ENCODE measurements around the gene JAKMIP2. TPM values are rescaled to one million over a fixed set of nuclear protein-coding genes. Genes with fewer than 3 reads are reported as not detected.

Gene JAKMIP2
- total RNA-seq, 1 experiment from 2014 or later = 10.9 TPM

- H3K9me3 Mint-ChIP-seq = peaks cover 3% of the 10 kb centered on the region
- no peak for DNase-seq (ENCODE audit: low spot score)
- H3K27ac Mint-ChIP-seq = no peak overlapping the region
- no peaks in the 10 kb centered on the region for H3K36me3 Mint-ChIP-seq
- H3K4me1 Mint-ChIP-seq = peaks cover 2% of the 10 kb centered on the region; the same call in 1 of the 2 replicates
- no peak for TF ChIP-seq TP53 (CRISPR knock-in tag; IDR thresholded peaks at IDR 0.05)
- TF ChIP-seq AFF4 (CRISPR knock-in tag; IDR thresholded peaks at IDR 0.05; ENCODE audit: borderline replicate concordance) = no peak
- TF ChIP-seq USF2 (CRISPR knock-in tag; IDR thresholded peaks at IDR 0.05) = no peak
- no peak for TF ChIP-seq ZNF425 (CRISPR knock-in tag; conservative IDR thresholded peaks at IDR 0.05)
- TF ChIP-seq GRHL2 (CRISPR knock-in tag; IDR thresholded peaks at IDR 0.05; ENCODE audit: insufficient replicate concordance, severe bottlenecking) = no peak
- TF ChIP-seq, protein P1, sequence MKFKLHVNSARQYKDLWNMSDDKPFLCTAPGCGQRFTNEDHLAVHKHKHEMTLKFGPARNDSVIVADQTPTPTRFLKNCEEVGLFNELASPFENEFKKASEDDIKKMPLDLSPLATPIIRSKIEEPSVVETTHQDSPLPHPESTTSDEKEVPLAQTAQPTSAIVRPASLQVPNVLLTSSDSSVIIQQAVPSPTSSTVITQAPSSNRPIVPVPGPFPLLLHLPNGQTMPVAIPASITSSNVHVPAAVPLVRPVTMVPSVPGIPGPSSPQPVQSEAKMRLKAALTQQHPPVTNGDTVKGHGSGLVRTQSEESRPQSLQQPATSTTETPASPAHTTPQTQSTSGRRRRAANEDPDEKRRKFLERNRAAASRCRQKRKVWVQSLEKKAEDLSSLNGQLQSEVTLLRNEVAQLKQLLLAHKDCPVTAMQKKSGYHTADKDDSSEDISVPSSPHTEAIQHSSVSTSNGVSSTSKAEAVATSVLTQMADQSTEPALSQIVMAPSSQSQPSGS (CRISPR knock-in tag; IDR thresholded peaks at IDR 0.05; ENCODE audit: borderline replicate concordance, low read depth) = no peak
- TF ChIP-seq, protein P2, sequence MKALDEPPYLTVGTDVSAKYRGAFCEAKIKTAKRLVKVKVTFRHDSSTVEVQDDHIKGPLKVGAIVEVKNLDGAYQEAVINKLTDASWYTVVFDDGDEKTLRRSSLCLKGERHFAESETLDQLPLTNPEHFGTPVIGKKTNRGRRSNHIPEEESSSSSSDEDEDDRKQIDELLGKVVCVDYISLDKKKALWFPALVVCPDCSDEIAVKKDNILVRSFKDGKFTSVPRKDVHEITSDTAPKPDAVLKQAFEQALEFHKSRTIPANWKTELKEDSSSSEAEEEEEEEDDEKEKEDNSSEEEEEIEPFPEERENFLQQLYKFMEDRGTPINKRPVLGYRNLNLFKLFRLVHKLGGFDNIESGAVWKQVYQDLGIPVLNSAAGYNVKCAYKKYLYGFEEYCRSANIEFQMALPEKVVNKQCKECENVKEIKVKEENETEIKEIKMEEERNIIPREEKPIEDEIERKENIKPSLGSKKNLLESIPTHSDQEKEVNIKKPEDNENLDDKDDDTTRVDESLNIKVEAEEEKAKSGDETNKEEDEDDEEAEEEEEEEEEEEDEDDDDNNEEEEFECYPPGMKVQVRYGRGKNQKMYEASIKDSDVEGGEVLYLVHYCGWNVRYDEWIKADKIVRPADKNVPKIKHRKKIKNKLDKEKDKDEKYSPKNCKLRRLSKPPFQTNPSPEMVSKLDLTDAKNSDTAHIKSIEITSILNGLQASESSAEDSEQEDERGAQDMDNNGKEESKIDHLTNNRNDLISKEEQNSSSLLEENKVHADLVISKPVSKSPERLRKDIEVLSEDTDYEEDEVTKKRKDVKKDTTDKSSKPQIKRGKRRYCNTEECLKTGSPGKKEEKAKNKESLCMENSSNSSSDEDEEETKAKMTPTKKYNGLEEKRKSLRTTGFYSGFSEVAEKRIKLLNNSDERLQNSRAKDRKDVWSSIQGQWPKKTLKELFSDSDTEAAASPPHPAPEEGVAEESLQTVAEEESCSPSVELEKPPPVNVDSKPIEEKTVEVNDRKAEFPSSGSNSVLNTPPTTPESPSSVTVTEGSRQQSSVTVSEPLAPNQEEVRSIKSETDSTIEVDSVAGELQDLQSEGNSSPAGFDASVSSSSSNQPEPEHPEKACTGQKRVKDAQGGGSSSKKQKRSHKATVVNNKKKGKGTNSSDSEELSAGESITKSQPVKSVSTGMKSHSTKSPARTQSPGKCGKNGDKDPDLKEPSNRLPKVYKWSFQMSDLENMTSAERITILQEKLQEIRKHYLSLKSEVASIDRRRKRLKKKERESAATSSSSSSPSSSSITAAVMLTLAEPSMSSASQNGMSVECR (CRISPR knock-in tag; IDR thresholded peaks at IDR 0.05; ENCODE audit: borderline replicate concordance) = no peak
- no peak for TF ChIP-seq ESRRA (CRISPR knock-in tag; IDR thresholded peaks at IDR 0.05; ENCODE audit: borderline replicate concordance)
- no peak for TF ChIP-seq MXD4 (CRISPR knock-in tag; IDR thresholded peaks at IDR 0.05; ENCODE audit: borderline replicate concordance)
- no peak for TF ChIP-seq CREM (CRISPR knock-in tag; IDR thresholded peaks at IDR 0.05)
- TF ChIP-seq MYBL2 (CRISPR knock-in tag; IDR thresholded peaks at IDR 0.05) = no peak
- no peak for TF ChIP-seq ATF6 (CRISPR knock-in tag; IDR thresholded peaks at IDR 0.05)
- TF ChIP-seq, protein P3, sequence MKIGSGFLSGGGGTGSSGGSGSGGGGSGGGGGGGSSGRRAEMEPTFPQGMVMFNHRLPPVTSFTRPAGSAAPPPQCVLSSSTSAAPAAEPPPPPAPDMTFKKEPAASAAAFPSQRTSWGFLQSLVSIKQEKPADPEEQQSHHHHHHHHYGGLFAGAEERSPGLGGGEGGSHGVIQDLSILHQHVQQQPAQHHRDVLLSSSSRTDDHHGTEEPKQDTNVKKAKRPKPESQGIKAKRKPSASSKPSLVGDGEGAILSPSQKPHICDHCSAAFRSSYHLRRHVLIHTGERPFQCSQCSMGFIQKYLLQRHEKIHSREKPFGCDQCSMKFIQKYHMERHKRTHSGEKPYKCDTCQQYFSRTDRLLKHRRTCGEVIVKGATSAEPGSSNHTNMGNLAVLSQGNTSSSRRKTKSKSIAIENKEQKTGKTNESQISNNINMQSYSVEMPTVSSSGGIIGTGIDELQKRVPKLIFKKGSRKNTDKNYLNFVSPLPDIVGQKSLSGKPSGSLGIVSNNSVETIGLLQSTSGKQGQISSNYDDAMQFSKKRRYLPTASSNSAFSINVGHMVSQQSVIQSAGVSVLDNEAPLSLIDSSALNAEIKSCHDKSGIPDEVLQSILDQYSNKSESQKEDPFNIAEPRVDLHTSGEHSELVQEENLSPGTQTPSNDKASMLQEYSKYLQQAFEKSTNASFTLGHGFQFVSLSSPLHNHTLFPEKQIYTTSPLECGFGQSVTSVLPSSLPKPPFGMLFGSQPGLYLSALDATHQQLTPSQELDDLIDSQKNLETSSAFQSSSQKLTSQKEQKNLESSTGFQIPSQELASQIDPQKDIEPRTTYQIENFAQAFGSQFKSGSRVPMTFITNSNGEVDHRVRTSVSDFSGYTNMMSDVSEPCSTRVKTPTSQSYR (CRISPR knock-in tag; IDR thresholded peaks at IDR 0.05) = no peak
- no peak for TF ChIP-seq ZNF423 (CRISPR knock-in tag; IDR thresholded peaks at IDR 0.05)
- no peak overlapping the region for H3K4me3 Mint-ChIP-seq
- no peaks in the 10 kb centered on the region; the same call in 1 of the 2 replicates for H3K27me3 Mint-ChIP-seq (ENCODE audit: low read depth)
- ChIA-PET POLR2A (no interaction called here), CTCF (no interaction called here)
- no peak for ATAC-seq
These were observed 238.0 kb downstream of the JAKMIP2 start for GRCh38 chr5:147544556-147544955.
